Activated B cell treated with CpG ODN at 0.5 μM for 24 hours (primary cell): ENCODE measurements around the gene INPP4B. TPM values are rescaled to one million over a fixed set of nuclear protein-coding genes. Genes with fewer than 3 reads are reported as not detected.

Source experiments
- ATAC-seq: fragments of 200-7000 bp; cut with Tn5 transposase; one replicate; pipeline ENCODE4 v1.10.0; 2021; ENCODE audit warnings: low read depth, mild to moderate bottlenecking, moderate library complexity
- CTCF ChIA-PET: fragments of 350-600 bp; sonication (Branson Sonifier 250); formaldehyde crosslinking; loops from one replicate; lab custom pipeline; 2021; ENCODE audit warnings: antibody characterized with exemption; lab: Charles Lee
- POLR2A ChIA-PET: fragments of 350-600 bp; sonication (Branson Sonifier 250); formaldehyde crosslinking; loops from one replicate; lab custom pipeline; 2021; ENCODE audit warnings: antibody characterized with exemption; lab: Charles Lee
- DNase-seq: peaks from one replicate; pipeline ENCODE4 v3.0.0; 2022
- H3K27ac Mint-ChIP-seq: one replicate; pipeline ENCODE4 v1.8.0; 2020; ENCODE audit warnings: mixed read lengths
- H3K27me3 Mint-ChIP-seq: one replicate; pipeline ENCODE4 v1.8.0; 2021; ENCODE audit warnings: mixed read lengths
- H3K36me3 Mint-ChIP-seq: one replicate; pipeline ENCODE4 v1.8.0; 2021; ENCODE audit warnings: low read depth, mixed read lengths
- H3K4me1 Mint-ChIP-seq: one replicate; pipeline ENCODE4 v1.8.0; 2021; ENCODE audit warnings: mixed read lengths
- H3K4me3 Mint-ChIP-seq: one replicate; pipeline ENCODE4 v1.8.0; 2020; ENCODE audit warnings: mild to moderate bottlenecking, mixed read lengths
- H3K9me3 Mint-ChIP-seq: one replicate; pipeline ENCODE4 v1.8.0; 2020; ENCODE audit warnings: mixed read lengths
- intact Hi-C: fragments of 100-400 bp; cut with micrococcal nuclease; formaldehyde crosslinking; loops from one replicate; pipeline ENCODE4 v1.15.1; 2024
- total RNA-seq: library from RNA; stranded (reverse); gene quantifications from 2 replicates; pipeline ENCODE4 v1.2.3, GENCODE V29; 2022
- TF ChIP-seq, protein P1 (sequence below): fragments of 200-600 bp; IDR thresholded peaks from one replicate; pipeline ENCODE4 v1.8.0; 2022; ENCODE audit warnings: antibody characterized with exemption, mild to moderate bottlenecking

Gene INPP4B
- total RNA-seq, 1 donor from 2014 or later, result 0.11 TPM

- CTCF ChIA-PET, result no interaction called here
- POLR2A ChIA-PET, result no interaction called here
- TF ChIP-seq, protein P1, sequence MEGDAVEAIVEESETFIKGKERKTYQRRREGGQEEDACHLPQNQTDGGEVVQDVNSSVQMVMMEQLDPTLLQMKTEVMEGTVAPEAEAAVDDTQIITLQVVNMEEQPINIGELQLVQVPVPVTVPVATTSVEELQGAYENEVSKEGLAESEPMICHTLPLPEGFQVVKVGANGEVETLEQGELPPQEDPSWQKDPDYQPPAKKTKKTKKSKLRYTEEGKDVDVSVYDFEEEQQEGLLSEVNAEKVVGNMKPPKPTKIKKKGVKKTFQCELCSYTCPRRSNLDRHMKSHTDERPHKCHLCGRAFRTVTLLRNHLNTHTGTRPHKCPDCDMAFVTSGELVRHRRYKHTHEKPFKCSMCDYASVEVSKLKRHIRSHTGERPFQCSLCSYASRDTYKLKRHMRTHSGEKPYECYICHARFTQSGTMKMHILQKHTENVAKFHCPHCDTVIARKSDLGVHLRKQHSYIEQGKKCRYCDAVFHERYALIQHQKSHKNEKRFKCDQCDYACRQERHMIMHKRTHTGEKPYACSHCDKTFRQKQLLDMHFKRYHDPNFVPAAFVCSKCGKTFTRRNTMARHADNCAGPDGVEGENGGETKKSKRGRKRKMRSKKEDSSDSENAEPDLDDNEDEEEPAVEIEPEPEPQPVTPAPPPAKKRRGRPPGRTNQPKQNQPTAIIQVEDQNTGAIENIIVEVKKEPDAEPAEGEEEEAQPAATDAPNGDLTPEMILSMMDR, result no peak
- ATAC-seq (no peak), DNase-seq (no peak)
- no peaks in the 10 kb centered on the region for H3K36me3 Mint-ChIP-seq
- H3K4me1 Mint-ChIP-seq, result no peaks in the 10 kb centered on the region
- H3K4me3 Mint-ChIP-seq, result no peak overlapping the region
- intact Hi-C loops, result no loop called here
- H3K27ac Mint-ChIP-seq, result no peak overlapping the region
- H3K9me3 Mint-ChIP-seq, result no peaks in the 10 kb centered on the region
- H3K27me3 Mint-ChIP-seq, result no peaks in the 10 kb centered on the region
Measured at GRCh38 chr4:142360657-142361056, 485.4 kb downstream of the INPP4B start.

DNA sequence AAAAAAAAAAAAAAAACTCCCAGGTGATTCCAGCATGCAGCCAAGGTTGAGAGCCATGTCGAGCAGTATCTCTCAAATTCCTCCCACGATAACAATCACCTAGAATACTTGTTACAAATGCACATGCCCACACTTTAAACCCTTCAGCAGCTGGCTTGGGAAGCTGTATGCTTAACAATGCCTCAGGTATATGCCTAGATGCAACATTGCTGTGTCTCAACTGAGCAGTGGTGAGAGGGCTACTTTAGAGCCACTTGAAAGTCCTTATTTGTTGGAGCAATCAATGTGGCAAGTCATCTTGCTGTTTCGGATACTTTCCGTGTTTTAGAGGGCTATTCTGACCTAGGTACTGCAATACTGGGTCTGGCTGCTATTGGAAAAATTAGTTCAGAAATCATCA lies 487.4 kb downstream of the INPP4B start:
- DNase-seq (no peak), ATAC-seq (no peak)
- peaks cover 5% of the 10 kb centered on the region for H3K4me1 Mint-ChIP-seq
- H3K9me3 Mint-ChIP-seq, result no peaks in the 10 kb centered on the region
- intact Hi-C loops, result no loop called here
- no peak overlapping the region for H3K4me3 Mint-ChIP-seq
- H3K27me3 Mint-ChIP-seq, result no peaks in the 10 kb centered on the region
- no peaks in the 10 kb centered on the region for H3K36me3 Mint-ChIP-seq
- TF ChIP-seq, protein P1, result no peak
- ChIA-PET POLR2A (no interaction called here), CTCF (no interaction called here)
- no peak overlapping the region for H3K27ac Mint-ChIP-seq

GRCh38 chr4:142356801-142357200 lies 489.3 kb downstream of the INPP4B start:
- intact Hi-C loops, result no loop called here
- H3K27ac Mint-ChIP-seq, result no peak overlapping the region
- H3K36me3 Mint-ChIP-seq, result no peaks in the 10 kb centered on the region
- H3K4me3 Mint-ChIP-seq, result no peak overlapping the region
- H3K27me3 Mint-ChIP-seq, result no peaks in the 10 kb centered on the region
- CTCF ChIA-PET, result no interaction called here
- ATAC-seq, result no peak
- TF ChIP-seq, protein P1, result no peak
- POLR2A ChIA-PET, result no interaction called here
- H3K9me3 Mint-ChIP-seq, result no peaks in the 10 kb centered on the region
- DNase-seq, result no peak
- H3K4me1 Mint-ChIP-seq, result peaks cover 5% of the 10 kb centered on the region

- ChIA-PET POLR2A (no interaction called here), CTCF (interaction anchor here (1.7 kb wide), 1 partner anchor 15 kb away, joined by 4 read pairs; no protein-coding TSS in a partner anchor)
- intact Hi-C loops, result no loop called here
- H3K4me3 Mint-ChIP-seq, result no peak overlapping the region
- H3K27me3 Mint-ChIP-seq, result no peaks in the 10 kb centered on the region
- peaks cover 5% of the 10 kb centered on the region for H3K4me1 Mint-ChIP-seq
- ATAC-seq (no peak), DNase-seq (no peak)
- H3K36me3 Mint-ChIP-seq, result no peaks in the 10 kb centered on the region
- TF ChIP-seq, protein P1, result no peak
- no peak overlapping the region for H3K27ac Mint-ChIP-seq
- no peaks in the 10 kb centered on the region for H3K9me3 Mint-ChIP-seq
Measured at GRCh38 chr4:142356118-142356759, 489.9 kb downstream of the INPP4B start.

- Mint-ChIP-seq H3K9me3 (no peaks in the 10 kb centered on the region), H3K27me3 (no peaks in the 10 kb centered on the region), H3K4me3 (no peak overlapping the region), H3K36me3 (no peaks in the 10 kb centered on the region), H3K4me1 (peaks cover 5% of the 10 kb centered on the region), H3K27ac (no peak overlapping the region)
- ChIA-PET CTCF (interaction anchor here (0.6 to 1.7 kb wide), 2 partner anchors 14 to 305 kb away, joined by 3 to 4 read pairs; no protein-coding TSS in a partner anchor), POLR2A (no interaction called here)
- no peak for ATAC-seq
- no peak for DNase-seq
- TF ChIP-seq, protein P1, result no peak
- intact Hi-C loops, result no loop called here
Measured at GRCh38 chr4:142355421-142355930, 490.6 kb downstream of the INPP4B start.
